ENCODE measurements around the gene EHD1.
"Not testable (repeated sequence)": the region's sequence is repeated elsewhere in the genome, so short reads cannot be mapped to it uniquely, and the experiment has no call there.

The EHD1 gene

DNA sequence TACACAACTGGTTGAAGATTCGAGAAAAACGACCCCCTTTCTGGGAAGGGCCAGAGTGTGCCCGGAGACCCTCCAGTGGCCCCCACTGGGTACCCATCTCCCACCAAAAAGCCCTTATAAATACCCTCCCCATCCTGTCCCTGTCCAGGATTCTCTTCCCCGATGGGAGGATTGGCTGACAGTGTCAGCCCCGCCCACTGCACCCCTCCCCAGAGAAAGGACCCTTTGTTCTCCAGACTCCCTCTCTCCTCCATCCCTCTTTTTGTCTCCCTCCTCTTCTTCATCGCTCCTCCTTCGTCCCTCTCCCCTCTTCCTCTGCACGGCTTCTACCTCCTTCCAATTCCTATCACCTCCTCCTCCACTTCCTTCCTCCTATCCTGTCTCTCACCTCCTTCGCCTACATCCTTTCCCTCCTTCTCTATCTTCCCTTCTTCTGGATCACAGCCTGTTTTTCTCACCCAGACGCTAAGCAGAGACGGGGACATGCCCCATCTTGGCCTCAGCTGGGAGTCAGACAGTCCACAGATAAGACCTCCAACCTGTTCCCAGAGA, 54.8 kb downstream of the EHD1 start:
- Histone ChIP-seq H4K12ac (ENCODE audit: low read depth, low read length) (no peak overlapping the region), H3K79me2 (ENCODE audit: control insufficient read depth, insufficient read depth, low read length, poor library complexity) (no peaks in the 10 kb centered on the region), H4K91ac (ENCODE audit: low read depth, low read length) (no peak overlapping the region), H2AK5ac (ENCODE audit: low read length) (no peak overlapping the region), H2BK5ac (ENCODE audit: low read depth, low read length, poor library complexity) (no peak overlapping the region), H2BK120ac (ENCODE audit: insufficient read depth, low read length, poor library complexity) (no peak overlapping the region), H3K18ac (ENCODE audit: low read length) (no peak overlapping the region), H3K9me3 (ENCODE audit: insufficient read depth, low read depth, low read length) (peaks cover 6% of the 10 kb centered on the region), H3K4me3 (ENCODE audit: low read depth, low read length) (no peak overlapping the region), H3K4ac (ENCODE audit: low read depth, low read length) (no peak overlapping the region), H3K4me2 (ENCODE audit: low read length) (no peak overlapping the region), H3K9ac (ENCODE audit: low read length) (no peak overlapping the region), H2BK12ac (ENCODE audit: low read length) (no peak overlapping the region), H3K36me3 (ENCODE audit: control insufficient read depth in 1 of 2, insufficient read depth in 2 of 2, low read length in 2 of 2) (peaks cover 43 to 49% of the 10 kb centered on the region in 2 experiments), H3K27ac (ENCODE audit: low read depth, low read length) (no peak overlapping the region), H2AFZ (ENCODE audit: insufficient read depth, low read length, poor library complexity) (no peak overlapping the region), H3K27me3 (ENCODE audit: insufficient read depth, low read length) (no peaks in the 10 kb centered on the region), H3K4me1 (ENCODE audit: control insufficient read depth in 1 of 2, insufficient read depth in 2 of 2, low read length in 2 of 2) (no peaks in the 10 kb centered on the region), H3K79me1 (ENCODE audit: low read length) (no peaks in the 10 kb centered on the region), H4K8ac (ENCODE audit: low read depth, low read length) (no peak overlapping the region), H3K14ac (ENCODE audit: low read length) (no peak overlapping the region), H3K23ac (ENCODE audit: low read length) (no peak overlapping the region)
- WGBS (ENCODE audit: extremely low coverage, insufficient coverage, insufficient read length), result 93% methylated on average over 4 of the region's 11 CpGs
- no peak for DNase-seq

DNA sequence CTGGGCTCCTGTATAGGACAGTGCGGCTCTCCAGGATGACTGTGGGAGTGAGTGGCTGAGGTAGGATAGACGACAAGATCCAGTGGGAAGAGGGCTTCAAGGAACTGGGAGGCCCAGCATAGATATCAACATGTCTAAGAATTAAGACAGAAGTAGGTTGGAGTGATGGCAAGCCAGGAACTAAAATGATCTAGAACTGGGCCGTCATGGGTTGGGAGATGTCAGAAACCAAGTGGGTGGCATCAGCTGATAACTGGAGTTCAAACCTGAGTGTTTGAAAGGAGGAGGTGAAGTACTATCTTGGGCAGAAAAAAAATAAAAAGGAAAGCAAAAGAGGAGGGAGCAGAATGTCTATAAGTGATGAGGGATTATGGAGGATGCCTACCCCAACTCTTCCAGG, 60.9 kb downstream of the EHD1 start:
- no peak overlapping the region for H3K9ac ChIP-seq (ENCODE audit: low read length)
- H4K12ac ChIP-seq (ENCODE audit: low read depth, low read length), result no peak overlapping the region
- H3K79me2 ChIP-seq (ENCODE audit: control insufficient read depth, insufficient read depth, low read length, poor library complexity), result no peaks in the 10 kb centered on the region
- no peaks in the 10 kb centered on the region for H3K79me1 ChIP-seq (ENCODE audit: low read length)
- no peak overlapping the region for H2BK5ac ChIP-seq (ENCODE audit: low read depth, low read length, poor library complexity)
- DNase-seq, result no peak
- no peak overlapping the region for H3K23ac ChIP-seq (ENCODE audit: low read length)
- no peak overlapping the region for H3K14ac ChIP-seq (ENCODE audit: low read length)
- H3K4ac ChIP-seq (ENCODE audit: low read depth, low read length), result no peak overlapping the region
- no peaks in the 10 kb centered on the region for H3K4me1 ChIP-seq (ENCODE audit: control insufficient read depth in 1 of 2, insufficient read depth in 2 of 2, low read length in 2 of 2)
- WGBS (ENCODE audit: extremely low coverage, insufficient coverage, insufficient read length), result no CpG with 5 or more reads among the region's 3 CpGs
- H2BK120ac ChIP-seq (ENCODE audit: insufficient read depth, low read length, poor library complexity), result no peak overlapping the region
- no peaks in the 10 kb centered on the region for H3K27me3 ChIP-seq (ENCODE audit: insufficient read depth, low read length)
- no peak overlapping the region for H4K8ac ChIP-seq (ENCODE audit: low read depth, low read length)
- no peak overlapping the region for H2AK5ac ChIP-seq (ENCODE audit: low read length)
- H3K27ac ChIP-seq (ENCODE audit: low read depth, low read length), result no peak overlapping the region
- H3K9me3 ChIP-seq (ENCODE audit: insufficient read depth, low read depth, low read length), result peaks cover 2% of the 10 kb centered on the region
- no peak overlapping the region for H2AFZ ChIP-seq (ENCODE audit: insufficient read depth, low read length, poor library complexity)
- no peak overlapping the region for H3K18ac ChIP-seq (ENCODE audit: low read length)
- H3K36me3 ChIP-seq (ENCODE audit: control insufficient read depth in 1 of 2, insufficient read depth in 2 of 2, low read length in 2 of 2), result no peaks in the 10 kb centered on the region
- H4K91ac ChIP-seq (ENCODE audit: low read depth, low read length), result no peak overlapping the region
- H2BK12ac ChIP-seq (ENCODE audit: low read length), result no peak overlapping the region
- H3K4me2 ChIP-seq (ENCODE audit: low read length), result no peak overlapping the region
- H3K4me3 ChIP-seq (ENCODE audit: low read depth, low read length), result no peak overlapping the region

GRCh38 chr11:64815433-64815832, 63.0 kb downstream of the EHD1 start:
- not testable (repeated sequence) for H4K8ac ChIP-seq (ENCODE audit: low read depth, low read length); H3K4me1 ChIP-seq (ENCODE audit: control insufficient read depth in 1 of 2, insufficient read depth in 2 of 2, low read length in 2 of 2); H2BK120ac ChIP-seq (ENCODE audit: insufficient read depth, low read length, poor library complexity)

DNA sequence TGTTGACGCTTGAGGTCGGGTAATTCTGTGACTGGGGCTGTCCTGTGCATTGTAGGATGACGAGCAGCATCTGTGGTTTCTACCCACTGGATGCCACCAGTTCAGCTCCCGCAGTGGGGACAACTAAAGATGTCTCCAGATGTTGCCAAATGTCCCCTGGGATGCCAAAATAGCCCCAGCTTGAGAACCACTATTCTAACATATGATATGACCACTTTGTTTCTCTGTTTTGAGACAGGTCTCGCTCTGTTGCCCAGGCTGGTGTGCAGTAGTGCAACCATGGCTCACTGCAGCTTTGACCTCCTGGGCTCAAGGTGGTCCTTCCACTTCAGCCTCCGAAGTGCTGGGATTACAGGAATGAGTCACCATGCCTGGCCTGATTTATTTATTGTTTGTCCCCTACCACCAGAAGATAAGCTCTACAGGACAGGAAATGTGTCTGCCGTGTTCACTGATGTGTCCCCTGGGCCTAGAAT, 63.7 kb downstream of the EHD1 start:
- no peak for DNase-seq
- no peak overlapping the region for H3K4me2 ChIP-seq (ENCODE audit: low read length)
- H3K9ac ChIP-seq (ENCODE audit: low read length), result no peak overlapping the region
- no peak overlapping the region for H2BK12ac ChIP-seq (ENCODE audit: low read length)
- no peak overlapping the region for H2BK120ac ChIP-seq (ENCODE audit: insufficient read depth, low read length, poor library complexity)
- H3K14ac ChIP-seq (ENCODE audit: low read length), result no peak overlapping the region
- no peak overlapping the region for H4K12ac ChIP-seq (ENCODE audit: low read depth, low read length)
- no peak overlapping the region for H4K8ac ChIP-seq (ENCODE audit: low read depth, low read length)
- H3K9me3 ChIP-seq (ENCODE audit: insufficient read depth, low read depth, low read length), result no peaks in the 10 kb centered on the region
- peaks cover 5% of the 10 kb centered on the region for H3K79me1 ChIP-seq (ENCODE audit: low read length)
- no peak overlapping the region for H2AK5ac ChIP-seq (ENCODE audit: low read length)
- H3K4ac ChIP-seq (ENCODE audit: low read depth, low read length), result no peak overlapping the region
- no peaks in the 10 kb centered on the region for H3K4me1 ChIP-seq (ENCODE audit: control insufficient read depth in 1 of 2, insufficient read depth in 2 of 2, low read length in 2 of 2)
- no peak overlapping the region for H3K27ac ChIP-seq (ENCODE audit: low read depth, low read length)
- WGBS (ENCODE audit: extremely low coverage, insufficient coverage, insufficient read length), result no CpG with 5 or more reads among the region's 7 CpGs
- H3K79me2 ChIP-seq (ENCODE audit: control insufficient read depth, insufficient read depth, low read length, poor library complexity), result peaks cover 2% of the 10 kb centered on the region
- H4K91ac ChIP-seq (ENCODE audit: low read depth, low read length), result no peak overlapping the region
- no peak overlapping the region for H3K4me3 ChIP-seq (ENCODE audit: low read depth, low read length)
- no peak overlapping the region for H2BK5ac ChIP-seq (ENCODE audit: low read depth, low read length, poor library complexity)
- H3K27me3 ChIP-seq (ENCODE audit: insufficient read depth, low read length), result no peaks in the 10 kb centered on the region
- H3K18ac ChIP-seq (ENCODE audit: low read length), result no peak overlapping the region
- no peak overlapping the region for H3K23ac ChIP-seq (ENCODE audit: low read length)
- no peaks in the 10 kb centered on the region for H3K36me3 ChIP-seq (ENCODE audit: control insufficient read depth in 1 of 2, insufficient read depth in 2 of 2, low read length in 2 of 2)
- H2AFZ ChIP-seq (ENCODE audit: insufficient read depth, low read length, poor library complexity), result no peak overlapping the region

More at GRCh38 chr11:64815433-64815832, 63.0 kb downstream of the EHD1 start:
- H3K27ac ChIP-seq (ENCODE audit: low read depth, low read length); H3K23ac ChIP-seq (ENCODE audit: low read length); H3K79me1 ChIP-seq (ENCODE audit: low read length); H3K4ac ChIP-seq (ENCODE audit: low read depth, low read length); H2BK5ac ChIP-seq (ENCODE audit: low read depth, low read length, poor library complexity); H3K79me2 ChIP-seq (ENCODE audit: control insufficient read depth, insufficient read depth, low read length, poor library complexity); H3K36me3 ChIP-seq (ENCODE audit: control insufficient read depth in 1 of 2, insufficient read depth in 2 of 2, low read length in 2 of 2); H3K9me3 ChIP-seq (ENCODE audit: insufficient read depth, low read depth, low read length); H2AK5ac ChIP-seq (ENCODE audit: low read length); DNase-seq; H2AFZ ChIP-seq (ENCODE audit: insufficient read depth, low read length, poor library complexity); H3K9ac ChIP-seq (ENCODE audit: low read length); H3K14ac ChIP-seq (ENCODE audit: low read length); H2BK12ac ChIP-seq (ENCODE audit: low read length); H3K18ac ChIP-seq (ENCODE audit: low read length); H4K91ac ChIP-seq (ENCODE audit: low read depth, low read length); H3K4me3 ChIP-seq (ENCODE audit: low read depth, low read length); H4K12ac ChIP-seq (ENCODE audit: low read depth, low read length); H3K27me3 ChIP-seq (ENCODE audit: insufficient read depth, low read length); H3K4me2 ChIP-seq (ENCODE audit: low read length): not testable (repeated sequence)
- WGBS (ENCODE audit: extremely low coverage, insufficient coverage, insufficient read length), result no CpG with 5 or more reads among the region's 5 CpGs
